Gastroesophageal sphincter (tissue), 4 donors: ENCODE measurements around the gene CCNK. TPM values are rescaled to one million over a fixed set of nuclear protein-coding genes. Genes with fewer than 3 reads are reported as not detected.

ENCODE experiments used
- ATAC-seq: fragments of 150-250 bp; one replicate; pipeline ENCODE4 v1.9.1; 2016; ENCODE audit warnings: mild to moderate bottlenecking, moderate library complexity
- H3K27ac ChIP-seq, 4 donors: fragments of 200-600 bp; sonication (generic) in 3 of 4; 1 replicate in 3 of 4; 2 replicates in 1 of 4; pipeline ENCODE4 v1.5.1; 2016 to 2019
- H3K27me3 ChIP-seq: fragments of 200-600 bp; sonication (generic); one replicate; pipeline ENCODE4 v1.5.1; 2019
- H3K36me3 ChIP-seq, 2 donors: fragments of 200-600 bp; sonication (generic); one replicate each; pipeline ENCODE4 v1.5.1; 2019; ENCODE audit warnings: control low read depth in 1 of 2
- H3K4me1 ChIP-seq, 3 donors: fragments of 200-600 bp; sonication (generic); 1 replicate in 2 of 3; 2 replicates in 1 of 3; pipeline ENCODE4 v1.5.1; 2016 to 2019; ENCODE audit warnings: control low read depth in 2 of 3
- H3K4me3 ChIP-seq, 2 donors: fragments of 200-600 bp; sonication (generic); one replicate each; pipeline ENCODE4 v1.5.1; 2019; ENCODE audit warnings: mild to moderate bottlenecking in 1 of 2, moderate library complexity in 1 of 2
- H3K9me3 ChIP-seq, 3 donors: fragments of 200-600 bp; sonication (generic); one replicate each; pipeline ENCODE4 v1.5.1; 2017 to 2019; ENCODE audit warnings: control low read depth in 2 of 3
- CTCF ChIP-seq, 4 experiments: fragments of 200-600 bp in 2 of 4; fragments of 450-650 bp in 2 of 4; sonication (generic) in 1 of 4; IDR thresholded peaks; one replicate each; pipeline ENCODE4 v1.5.1; 2017 to 2019; ENCODE audit warnings: antibody characterized with exemption in 4 of 4, mild to moderate bottlenecking in 2 of 4, moderate library complexity in 2 of 4
- EP300 ChIP-seq: sonication (generic); formaldehyde crosslinking; IDR thresholded peaks from one replicate; pipeline ENCODE4 v1.6.1; 2017; ENCODE audit warnings: antibody characterized with exemption, mild to moderate bottlenecking
- POLR2A ChIP-seq, 2 donors: fragments of 450-650 bp; IDR thresholded peaks; one replicate each; pipeline ENCODE4 v1.6.1; 2017; ENCODE audit warnings: antibody characterized with exemption in 2 of 2, mild to moderate bottlenecking in 2 of 2, moderate library complexity in 1 of 2
- POLR2AphosphoS5 ChIP-seq: sonication (generic); formaldehyde crosslinking; IDR thresholded peaks from one replicate; pipeline ENCODE4 v1.6.1; 2017; ENCODE audit warnings: antibody characterized with exemption
- WGBS, 2 donors: methylation state at CpG; one replicate each; pipeline ENCODE4 v1.1.5; 2018; ENCODE audit warnings: low coverage in 1 of 2; 5-methylcytosine and 5-hydroxymethylcytosine counted together
- total RNA-seq, 4 donors: library from RNA; depleted of rRNA; stranded (reverse); fragments of >200 nt; gene quantifications; one replicate each; pipeline ENCODE4 v1.1.0, GENCODE V29; 2016

The CCNK gene
- total RNA-seq, 4 donors from 2014 or later = 17.1 to 26.8 (median 20.7) TPM

- Histone ChIP-seq H3K4me1 (no peaks in the 10 kb centered on the region), H3K27ac (no peak overlapping the region), H3K27me3 (no peaks in the 10 kb centered on the region), H3K9me3 (no peaks in the 10 kb centered on the region), H3K36me3 (peaks cover 0 to 99% of the 10 kb centered on the region in 2 donors), H3K4me3 (no peak overlapping the region)
- no peak for ATAC-seq
- WGBS, 2 donors = 52 to 53% methylated on average over 3 to 4 of the region's 4 CpGs
- TF ChIP-seq CTCF (IDR thresholded peaks at IDR 0.05) (no peak), POLR2AphosphoS5 (no peak), POLR2A (IDR thresholded peaks at IDR 0.05) (no peak), EP300 (no peak)
Observed at GRCh38 chr14:99452968-99453367, 28.2 kb upstream of the CCNK start.

- H3K4me1 ChIP-seq = no peaks in the 10 kb centered on the region
- no peak overlapping the region for H3K4me3 ChIP-seq
- WGBS, 2 donors = 63 to 100% methylated on average over 1 to 2 of the region's 3 CpGs
- no peaks in the 10 kb centered on the region for H3K9me3 ChIP-seq
- TF ChIP-seq POLR2AphosphoS5 (no peak), EP300 (no peak), POLR2A (IDR thresholded peaks at IDR 0.05) (no peak), CTCF (IDR thresholded peaks at IDR 0.05) (no peak)
- H3K36me3 ChIP-seq = peaks cover 0 to 97% of the 10 kb centered on the region in 2 donors
- no peak overlapping the region for H3K27ac ChIP-seq
- no peak for ATAC-seq
- no peaks in the 10 kb centered on the region for H3K27me3 ChIP-seq
Observed at GRCh38 chr14:99454246-99454645, 27.0 kb upstream of the CCNK start.

GRCh38 chr14:99459481-99460100, 21.6 kb upstream of the CCNK start:
- no peak overlapping the region for H3K27ac ChIP-seq
- peaks cover 0 to 96% of the 10 kb centered on the region in 2 donors for H3K36me3 ChIP-seq
- WGBS, 2 donors = 61 to 84% methylated on average over 4 of the region's 5 CpGs
- H3K4me1 ChIP-seq = no peaks in the 10 kb centered on the region
- TF ChIP-seq POLR2A (IDR thresholded peaks at IDR 0.05) (no peak), CTCF (IDR thresholded peaks at IDR 0.05) (no peak), POLR2AphosphoS5 (no peak), EP300 (no peak)
- H3K27me3 ChIP-seq = no peaks in the 10 kb centered on the region
- H3K9me3 ChIP-seq = no peaks in the 10 kb centered on the region
- no peak overlapping the region for H3K4me3 ChIP-seq
- no peak for ATAC-seq

GRCh38 chr14:99460793-99461192, 20.4 kb upstream of the CCNK start:
- TF ChIP-seq POLR2A (IDR thresholded peaks at IDR 0.05) (no peak), CTCF (IDR thresholded peaks at IDR 0.05) (no peak)
- no peak for ATAC-seq
- H3K27me3 ChIP-seq = no peaks in the 10 kb centered on the region
- peaks cover 0 to 95% of the 10 kb centered on the region in 2 donors for H3K36me3 ChIP-seq
- no peak overlapping the region for H3K27ac ChIP-seq
- no peaks in the 10 kb centered on the region for H3K4me1 ChIP-seq
- 90 to 94% methylated on average over 2 to 3 of the region's 3 CpGs for WGBS, 2 donors
- H3K4me3 ChIP-seq = no peak overlapping the region
- no peaks in the 10 kb centered on the region for H3K9me3 ChIP-seq

GRCh38 chr14:99461411-99462085, 19.7 kb upstream of the CCNK start:
- no peak overlapping the region for H3K4me3 ChIP-seq
- TF ChIP-seq CTCF (IDR thresholded peaks at IDR 0.05) (no peak), EP300 (no peak), POLR2A (IDR thresholded peaks at IDR 0.05) (no peak), POLR2AphosphoS5 (no peak)
- 78 to 90% methylated on average over 5 of the region's 5 CpGs for WGBS, 2 donors
- ATAC-seq = no peak
- no peaks in the 10 kb centered on the region for H3K4me1 ChIP-seq
- no peaks in the 10 kb centered on the region for H3K27me3 ChIP-seq
- H3K27ac ChIP-seq = no peak overlapping the region
- peaks cover 0 to 88% of the 10 kb centered on the region in 2 donors for H3K36me3 ChIP-seq
- no peaks in the 10 kb centered on the region for H3K9me3 ChIP-seq
